GM13977 (cell line): ENCODE measurements around the gene PLB1.

Experiments
- DNase-seq: peaks from one replicate; pipeline ENCODE4 v3.0.0; 2012; ENCODE audit warnings: low spot score
- in situ Hi-C: fragments of 300-500 bp; cut with MboI; formaldehyde crosslinking; loops from one replicate; pipeline ENCODE4 v1.12.0; 2022; ENCODE audit warnings: low sequenced_read_pairs, low pct_unique_long_range_greater_than_20kb, mixed read lengths, inconsistent platforms; ENCODE audit not compliant: unreplicated experiment
- TF ChIP-seq, protein P1 (sequence below): IDR thresholded peaks from 2 replicates; pipeline ENCODE4 v1.5.1; 2012; ENCODE audit warnings: mild to moderate bottlenecking, control low read depth; ENCODE audit not compliant: insufficient read depth; ENCODE audit errors: extremely low read depth, missing control alignments

PLB1 gene

DNA sequence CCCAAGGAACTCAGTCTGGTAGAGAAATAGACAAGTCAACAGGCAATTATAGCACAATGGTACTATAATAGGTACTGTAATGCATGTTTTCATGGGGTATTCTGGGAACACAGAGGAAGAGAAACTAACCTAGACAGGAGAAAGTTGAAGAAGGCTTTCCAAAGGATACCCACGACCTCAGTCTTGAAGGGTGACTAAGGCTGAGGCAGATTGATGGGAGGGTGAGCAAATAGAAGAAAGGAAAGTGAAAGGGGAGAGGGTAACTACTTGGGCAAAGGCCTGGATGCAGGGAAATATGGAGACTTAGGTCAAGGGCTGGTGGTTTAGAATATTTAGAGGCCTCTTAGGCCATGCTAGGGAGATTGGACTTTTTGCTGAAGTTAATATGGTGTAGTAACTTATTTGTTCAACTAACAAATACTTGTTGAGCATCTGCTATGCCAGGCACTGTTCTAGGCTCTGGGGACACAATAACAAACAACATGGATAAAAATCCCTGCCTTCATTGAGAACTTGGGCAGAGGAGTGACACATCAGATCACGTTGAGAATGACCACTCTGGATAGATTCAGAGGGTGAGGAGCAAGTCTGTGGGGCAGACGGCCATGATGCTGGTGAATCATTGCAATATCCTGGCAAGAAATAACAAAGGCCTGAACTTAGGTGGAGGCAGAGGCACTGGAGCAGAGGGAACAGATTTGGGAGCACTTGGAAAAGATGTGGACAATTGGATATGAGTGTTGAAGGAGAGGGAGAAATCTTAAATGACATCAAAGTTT is 56.4 kb downstream of the PLB1 start:
- in situ Hi-C loops: no loop called here
- TF ChIP-seq, protein P1, sequence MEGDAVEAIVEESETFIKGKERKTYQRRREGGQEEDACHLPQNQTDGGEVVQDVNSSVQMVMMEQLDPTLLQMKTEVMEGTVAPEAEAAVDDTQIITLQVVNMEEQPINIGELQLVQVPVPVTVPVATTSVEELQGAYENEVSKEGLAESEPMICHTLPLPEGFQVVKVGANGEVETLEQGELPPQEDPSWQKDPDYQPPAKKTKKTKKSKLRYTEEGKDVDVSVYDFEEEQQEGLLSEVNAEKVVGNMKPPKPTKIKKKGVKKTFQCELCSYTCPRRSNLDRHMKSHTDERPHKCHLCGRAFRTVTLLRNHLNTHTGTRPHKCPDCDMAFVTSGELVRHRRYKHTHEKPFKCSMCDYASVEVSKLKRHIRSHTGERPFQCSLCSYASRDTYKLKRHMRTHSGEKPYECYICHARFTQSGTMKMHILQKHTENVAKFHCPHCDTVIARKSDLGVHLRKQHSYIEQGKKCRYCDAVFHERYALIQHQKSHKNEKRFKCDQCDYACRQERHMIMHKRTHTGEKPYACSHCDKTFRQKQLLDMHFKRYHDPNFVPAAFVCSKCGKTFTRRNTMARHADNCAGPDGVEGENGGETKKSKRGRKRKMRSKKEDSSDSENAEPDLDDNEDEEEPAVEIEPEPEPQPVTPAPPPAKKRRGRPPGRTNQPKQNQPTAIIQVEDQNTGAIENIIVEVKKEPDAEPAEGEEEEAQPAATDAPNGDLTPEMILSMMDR: no peak
- no peak for DNase-seq

DNA sequence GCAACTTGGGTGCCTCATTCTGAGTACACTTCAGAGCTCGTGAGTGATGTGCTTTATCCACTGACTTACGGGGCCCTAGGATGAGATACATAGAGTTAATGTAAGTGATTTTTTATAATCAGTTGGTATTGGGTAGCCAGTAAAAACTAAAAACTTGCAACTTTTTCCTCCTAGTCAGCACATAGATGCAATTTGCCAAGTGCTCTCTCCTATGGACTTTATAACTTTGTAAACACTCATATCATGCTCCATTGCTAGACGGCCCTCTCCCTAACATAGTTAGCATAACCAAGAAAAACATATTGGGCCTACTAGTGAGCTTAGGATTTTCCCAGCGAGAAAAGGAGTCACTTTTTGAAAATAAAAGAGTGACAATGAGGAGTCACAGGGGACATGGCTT is 60.4 kb downstream of the PLB1 start:
- TF ChIP-seq, protein P1: no peak
- DNase-seq: no peak
- in situ Hi-C loops: no loop called here

DNA sequence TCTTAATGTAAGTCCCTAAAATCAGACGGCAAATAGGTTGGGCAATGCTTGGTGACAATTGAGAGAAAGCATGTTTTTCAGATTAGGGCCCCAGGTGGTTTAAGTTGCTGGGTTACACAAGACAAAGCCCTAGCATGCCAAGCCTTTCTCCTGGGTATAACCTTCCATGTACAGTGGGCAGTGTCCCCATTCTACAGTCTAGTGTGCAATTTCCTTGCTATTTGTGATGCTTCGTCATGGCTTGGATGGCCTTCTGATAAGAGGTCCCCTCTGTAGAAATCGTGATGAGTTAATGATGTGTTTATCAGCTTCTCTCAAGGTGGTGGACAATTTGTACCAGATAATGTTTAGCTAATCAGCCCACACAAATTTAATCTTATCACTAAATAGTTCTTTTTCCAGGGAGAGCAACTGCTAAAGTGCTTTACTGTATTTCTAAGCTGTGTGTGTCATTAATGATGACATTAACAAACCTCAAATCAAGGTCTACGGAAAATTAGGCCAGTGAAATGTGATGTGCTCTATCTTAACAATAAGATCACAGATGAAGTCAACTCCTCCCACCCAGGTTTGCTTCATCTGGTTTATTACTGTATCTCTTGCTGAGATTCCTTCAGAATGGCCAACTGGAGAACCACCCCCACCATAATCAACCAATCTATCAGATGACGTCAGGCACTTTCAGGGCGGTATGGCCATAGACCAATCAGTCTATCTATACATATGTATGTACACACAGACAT is 61.7 kb downstream of the PLB1 start:
- TF ChIP-seq, protein P1: no peak
- no peak for DNase-seq
- in situ Hi-C loops: no loop called here

DNA sequence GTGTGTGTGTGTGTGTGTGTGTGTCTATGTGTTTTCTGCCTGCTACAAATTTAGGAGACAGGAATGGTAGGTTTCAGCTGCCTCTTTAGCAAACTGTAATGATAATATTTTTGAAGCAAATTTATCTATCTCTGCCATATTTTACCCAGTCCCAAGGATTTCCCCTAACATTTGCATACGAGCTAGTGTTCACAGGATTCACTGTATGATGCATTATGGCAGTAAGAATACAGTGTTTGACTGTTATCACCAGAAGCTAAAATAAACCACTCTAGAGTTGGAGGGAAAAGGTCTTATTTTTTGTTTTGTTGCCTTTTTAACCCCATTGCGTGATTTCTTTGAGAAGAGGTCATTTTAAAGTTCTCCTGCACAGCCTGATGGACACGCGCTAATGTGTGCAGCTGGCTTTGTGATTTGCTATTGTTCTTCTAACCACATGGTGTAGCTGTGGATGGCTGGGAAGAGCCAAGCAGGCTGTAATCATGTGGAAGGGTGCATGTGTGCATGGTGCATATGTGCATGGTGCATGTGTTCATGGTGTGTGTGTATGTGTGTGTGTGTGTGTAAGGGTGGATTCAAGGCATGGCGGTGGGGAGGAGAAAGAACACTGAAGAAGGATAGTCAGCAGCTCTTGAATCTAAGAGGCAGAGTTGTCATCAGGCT is 62.4 kb downstream of the PLB1 start:
- DNase-seq: no peak
- in situ Hi-C loops: no loop called here
- TF ChIP-seq, protein P1: no peak

DNA sequence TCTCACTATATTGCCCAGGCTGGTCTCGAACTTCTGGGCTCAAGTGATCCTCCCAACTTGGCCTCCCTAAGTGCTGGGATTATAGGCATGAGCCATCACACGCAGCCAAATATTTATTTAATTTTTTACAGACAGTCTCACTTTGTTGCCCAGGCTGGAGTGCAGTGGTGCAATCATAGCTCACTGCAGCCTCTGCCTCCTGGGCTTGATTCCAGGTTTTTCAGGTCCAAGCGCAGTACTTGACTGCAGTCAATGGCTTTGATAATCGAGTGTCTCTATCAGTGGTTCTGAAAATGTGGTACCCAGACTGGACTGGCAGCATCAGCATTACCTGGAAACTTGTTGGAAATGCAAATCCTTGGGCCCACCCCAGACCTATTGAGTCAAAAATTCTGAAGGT is 63.1 kb downstream of the PLB1 start:
- in situ Hi-C loops: no loop called here
- TF ChIP-seq, protein P1: no peak
- DNase-seq: no peak

DNA sequence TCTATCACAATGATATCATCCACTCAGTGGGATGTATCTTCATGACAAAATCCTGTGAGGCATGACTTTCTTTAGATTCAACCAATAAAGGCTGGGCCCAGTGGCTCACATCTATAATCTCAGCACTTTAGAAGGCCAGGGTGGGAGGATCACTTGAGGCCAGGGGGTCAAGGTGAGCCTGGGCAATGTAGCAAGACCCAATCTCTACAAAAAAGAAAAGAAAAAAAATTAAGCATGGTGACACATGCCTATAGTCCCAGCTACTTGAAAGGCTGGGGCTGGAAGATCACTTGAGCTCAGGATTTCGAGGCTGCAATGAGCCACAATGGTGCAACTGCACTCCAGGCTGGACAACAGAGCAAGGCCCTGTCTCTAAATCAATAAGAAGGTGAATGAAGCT is 68.0 kb downstream of the PLB1 start:
- in situ Hi-C loops: no loop called here
- DNase-seq: no peak
- TF ChIP-seq, protein P1: no peak
